HTERT RPE-1 (cell line): ENCODE results near the gene TFCP2.

Experiments
- in situ Hi-C: fragments of 300-500 bp; cut with MboI; formaldehyde crosslinking; loops from 4 replicates; pipeline ENCODE4 v1.14.3; 2020; ENCODE audit warnings: low sequenced_read_pairs

TFCP2 gene

DNA sequence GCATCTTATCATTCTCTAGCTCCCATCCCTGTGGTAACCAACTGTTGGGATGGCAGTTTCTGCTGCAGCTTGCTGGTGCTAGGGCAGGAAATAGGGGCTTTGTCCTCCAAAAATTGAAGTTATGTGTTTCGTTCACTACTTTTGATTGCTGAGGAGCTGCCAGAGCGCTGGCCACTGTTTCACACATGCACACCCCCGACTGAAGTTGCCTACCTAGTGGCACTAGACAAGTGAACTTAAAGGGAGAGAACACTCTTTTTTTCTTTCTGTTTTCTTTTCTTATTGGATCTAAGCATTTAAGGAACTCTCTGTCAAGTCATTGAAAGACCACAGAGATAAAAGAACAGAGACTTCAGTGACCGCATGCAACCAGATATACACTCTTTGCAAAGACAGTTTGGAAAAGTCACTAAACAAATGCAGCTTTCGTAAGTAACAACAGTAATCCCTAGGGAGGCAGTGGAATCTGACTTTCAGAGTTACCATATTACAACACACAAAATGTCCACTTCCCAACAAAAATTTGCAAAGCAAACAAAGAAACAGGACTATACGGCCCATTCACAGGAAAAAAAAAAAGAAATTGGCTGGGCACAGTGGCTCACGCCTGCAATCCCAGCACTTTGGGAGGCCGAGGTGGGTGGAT, 12.0 kb downstream of the TFCP2 start:
- in situ Hi-C loops = no loop called here

DNA sequence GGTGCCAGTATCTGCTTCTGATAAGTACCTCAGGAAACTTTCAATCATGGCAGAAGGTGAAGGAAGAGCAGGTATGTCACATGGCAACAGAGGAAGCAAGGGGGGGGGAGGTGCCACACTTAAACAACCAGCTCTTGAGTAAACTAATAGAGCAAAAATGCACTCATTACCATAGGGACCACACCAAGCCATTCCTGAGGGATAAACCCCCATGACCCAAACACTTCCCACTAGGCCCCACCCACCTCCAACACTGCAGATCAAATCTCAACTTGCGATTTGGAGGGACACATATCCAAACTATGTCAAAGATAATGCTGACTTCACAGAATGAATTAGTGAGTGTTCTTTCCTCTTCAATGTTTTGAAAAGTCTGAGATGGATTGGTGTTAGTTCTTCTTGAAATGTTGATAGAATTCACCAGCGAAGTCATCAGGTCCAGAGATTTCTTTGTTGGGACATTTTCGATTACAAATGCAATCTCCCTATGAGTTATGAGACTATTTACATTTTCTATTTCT, 16.6 kb downstream of the TFCP2 start:
- in situ Hi-C loops = no loop called here

DNA sequence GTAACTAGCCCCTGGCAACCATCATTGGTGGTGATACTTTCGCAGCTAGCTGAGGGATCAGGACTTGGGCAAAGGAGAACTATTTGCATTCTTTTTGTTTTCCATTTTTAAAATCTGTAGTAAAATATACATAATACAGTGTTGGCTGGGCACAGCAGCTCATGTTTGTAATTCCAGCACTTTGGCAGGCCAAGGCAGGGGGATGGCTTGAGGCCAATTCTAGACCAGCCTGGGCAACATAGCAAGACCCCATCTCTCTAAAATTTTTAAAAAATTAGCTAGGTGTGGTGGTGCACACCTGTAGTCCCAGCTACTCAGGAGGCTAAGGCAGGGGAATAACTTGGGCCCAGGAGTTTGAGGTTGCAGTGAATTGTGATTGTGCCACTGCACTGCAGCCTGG, 20.0 kb downstream of the TFCP2 start:
- in situ Hi-C loops = no loop called here

DNA sequence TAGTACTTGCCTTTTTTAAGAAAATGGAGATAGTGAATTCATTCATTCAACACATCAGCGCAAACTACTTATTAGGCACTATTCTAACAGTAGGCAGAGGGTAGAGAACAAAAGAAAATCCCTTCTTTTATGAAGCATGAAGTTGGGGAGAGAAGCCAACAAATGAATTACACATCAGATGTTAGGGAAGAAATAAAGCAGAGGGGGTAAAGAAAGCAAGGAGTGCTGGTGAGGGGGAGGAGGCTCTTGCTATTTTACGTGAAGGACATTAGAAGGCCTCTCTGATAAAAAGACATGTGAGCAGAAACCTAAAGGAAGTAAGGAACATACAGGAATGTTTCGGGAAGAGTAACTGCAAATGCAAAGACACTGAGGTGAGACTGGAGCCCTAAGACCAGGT, 22.2 kb downstream of the TFCP2 start:
- in situ Hi-C loops = no loop called here

DNA sequence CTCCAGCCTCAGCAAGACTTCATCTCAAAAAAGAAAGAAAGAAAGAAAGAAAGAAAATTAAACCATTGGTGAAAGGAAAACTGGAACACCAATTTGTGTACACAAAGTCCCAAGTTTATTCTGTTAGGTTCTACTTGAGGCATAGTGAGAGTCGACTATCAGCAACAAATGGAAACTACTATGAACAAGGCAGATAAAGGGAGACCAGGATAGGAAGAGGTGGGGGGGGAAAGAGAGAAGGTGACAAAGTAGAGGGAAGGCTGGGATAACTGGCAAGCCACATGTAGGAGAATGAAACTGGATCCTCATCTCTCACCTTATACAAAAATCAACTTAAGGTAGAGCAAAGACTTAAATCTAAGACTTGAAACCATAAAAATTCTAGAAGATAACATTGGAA, 25.6 kb downstream of the TFCP2 start:
- in situ Hi-C loops = no loop called here

DNA sequence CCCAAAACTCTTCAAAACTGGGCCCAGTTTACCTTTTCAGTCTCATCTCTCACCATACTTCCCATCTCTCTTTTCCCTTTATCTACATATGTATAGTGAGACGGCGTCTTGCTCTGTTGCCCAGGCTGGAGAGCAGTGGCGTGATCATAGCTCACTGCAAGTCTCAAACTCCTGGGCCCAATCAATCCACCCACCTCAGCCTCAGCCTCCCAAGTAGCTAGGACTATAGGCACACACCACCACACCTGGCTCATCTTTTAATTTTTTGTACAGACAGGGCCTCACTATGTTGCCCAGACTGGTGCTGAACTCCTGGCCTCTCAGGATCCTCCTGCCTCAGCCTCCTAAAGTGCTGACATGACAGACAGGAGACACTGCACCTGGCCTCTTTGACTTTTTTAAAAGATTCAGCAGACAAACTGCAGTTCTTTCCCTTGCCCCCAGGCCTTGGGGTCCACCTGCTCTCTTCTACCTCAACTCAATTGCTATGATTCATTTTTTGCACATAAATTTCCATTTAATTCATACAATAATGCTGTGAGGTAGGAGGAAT, 33.6 kb downstream of the TFCP2 start:
- in situ Hi-C loops = no loop called here

DNA sequence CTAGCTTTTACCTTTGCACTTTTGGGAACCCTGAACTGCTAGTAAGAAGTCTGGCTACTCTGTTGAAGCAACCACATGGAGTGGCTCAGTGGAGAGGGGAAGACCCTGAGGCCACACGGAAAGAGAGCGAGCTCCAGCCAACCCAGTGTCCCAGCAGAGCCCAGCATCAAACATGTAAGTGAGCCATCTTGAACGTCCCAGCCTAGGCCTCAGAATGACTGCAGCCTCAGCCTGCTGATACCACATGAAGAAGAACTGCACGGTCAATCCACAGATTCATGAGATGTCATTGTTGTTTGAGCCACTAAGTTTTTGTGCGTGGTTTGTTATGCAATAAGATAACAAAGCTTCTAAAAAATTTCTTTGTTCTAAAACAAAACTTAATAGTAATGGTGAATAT, 40.2 kb downstream of the TFCP2 start:
- in situ Hi-C loops = no loop called here

DNA sequence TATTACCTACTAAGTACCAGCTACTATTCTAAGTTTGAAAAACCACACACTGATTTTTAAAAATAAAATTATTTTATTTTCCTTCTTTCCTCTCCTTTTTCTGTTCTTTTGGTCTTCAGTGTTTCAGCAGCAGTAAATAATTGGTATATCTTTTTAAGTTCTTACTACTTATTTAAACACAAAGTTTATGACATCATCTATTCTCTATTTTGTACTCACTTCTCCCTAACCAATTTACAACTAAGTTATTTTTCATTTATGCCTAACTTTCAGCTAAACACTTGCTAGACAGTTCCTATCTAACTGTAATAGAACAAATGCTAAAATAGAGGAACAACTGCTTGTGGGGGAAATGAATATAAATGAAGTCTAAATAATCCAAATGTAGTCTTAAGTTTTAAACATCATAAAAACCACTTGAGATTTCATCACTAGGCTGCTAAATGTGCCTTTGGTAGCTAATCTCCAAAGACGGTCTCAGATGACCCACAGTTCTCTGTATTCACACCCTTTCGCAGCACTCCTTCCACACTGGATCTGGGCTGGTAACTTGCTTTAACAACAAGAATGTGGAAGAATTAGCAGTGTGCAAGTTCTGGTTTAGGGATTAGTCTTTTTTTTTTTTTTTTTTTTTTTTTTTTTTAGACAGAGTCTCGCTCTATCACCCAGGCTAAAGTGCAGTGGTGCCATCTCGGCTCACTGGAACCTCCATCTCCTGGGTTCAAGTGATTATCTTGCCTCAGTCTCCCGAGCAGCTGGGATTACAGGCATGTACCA, 41.0 kb downstream of the TFCP2 start:
- in situ Hi-C loops = no loop called here

DNA sequence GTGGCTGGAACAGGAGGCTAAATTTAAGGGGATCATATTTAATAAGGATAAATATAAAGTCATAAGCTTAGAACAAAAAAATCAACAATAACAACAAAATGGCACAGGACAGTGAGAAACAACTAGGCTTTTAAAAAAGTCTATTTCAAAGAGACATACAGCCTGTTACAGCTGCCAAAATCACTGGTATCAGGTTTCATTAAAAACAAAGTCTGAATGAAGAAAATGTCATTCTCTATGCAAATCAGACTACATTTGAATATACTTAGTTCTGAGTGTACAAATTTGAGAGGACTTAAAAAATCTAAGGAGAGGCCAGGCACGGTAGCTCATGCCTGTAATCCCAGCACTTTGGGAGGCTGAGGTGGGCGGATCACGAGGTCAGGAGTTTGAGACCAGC, 44.0 kb downstream of the TFCP2 start:
- in situ Hi-C loops = no loop called here

DNA sequence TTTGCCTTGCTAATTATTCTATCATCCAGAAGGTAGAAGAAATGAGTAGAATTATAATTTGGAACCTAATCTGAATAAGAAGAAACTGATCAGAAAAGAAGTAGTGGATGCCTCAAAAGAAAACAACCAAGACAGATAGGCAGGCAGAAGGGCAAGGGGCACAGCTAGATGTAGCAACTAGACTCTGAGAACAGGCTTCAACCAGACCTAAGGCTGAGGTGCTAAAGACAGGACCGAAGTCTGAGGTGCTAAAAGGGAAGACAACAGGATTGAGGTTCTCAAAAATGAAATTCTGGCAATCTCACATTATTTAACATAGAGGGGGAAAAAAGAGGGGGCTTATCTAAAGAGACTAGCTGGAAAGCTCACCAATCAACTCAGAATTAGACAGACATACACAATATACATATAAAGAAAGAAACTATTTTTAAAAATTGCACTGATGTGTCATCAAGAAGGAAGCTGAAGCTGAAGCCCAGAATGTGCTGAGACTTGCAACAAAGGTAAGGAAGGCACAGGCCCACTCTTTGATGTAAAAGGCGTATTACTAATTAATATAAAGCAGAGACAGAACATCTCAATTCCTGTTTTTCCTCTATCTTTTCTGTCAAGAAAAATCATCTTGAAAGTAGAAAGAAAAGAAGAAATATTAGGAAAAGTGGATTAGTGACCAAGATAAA, 45.7 kb downstream of the TFCP2 start:
- in situ Hi-C loops = no loop called here

DNA sequence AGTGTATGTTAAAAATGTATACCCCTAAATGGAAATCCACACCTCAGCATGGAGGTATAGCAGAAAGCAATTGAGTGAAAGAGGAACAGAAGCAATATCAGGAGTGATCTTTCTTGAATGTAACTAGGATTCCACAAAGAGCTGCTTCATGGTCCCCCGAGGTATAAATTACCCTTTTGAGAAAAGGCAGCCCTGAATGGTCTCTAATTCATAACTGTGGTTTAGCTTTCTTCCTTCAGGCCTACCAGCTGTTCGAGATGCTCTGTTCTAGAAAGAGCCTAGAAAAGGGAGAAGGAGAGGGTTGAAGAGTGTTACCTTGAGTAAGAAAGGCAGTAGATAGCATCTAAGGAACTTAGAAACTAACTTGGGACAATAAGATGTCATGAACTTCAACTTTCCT, 46.6 kb downstream of the TFCP2 start:
- in situ Hi-C loops = no loop called here

DNA sequence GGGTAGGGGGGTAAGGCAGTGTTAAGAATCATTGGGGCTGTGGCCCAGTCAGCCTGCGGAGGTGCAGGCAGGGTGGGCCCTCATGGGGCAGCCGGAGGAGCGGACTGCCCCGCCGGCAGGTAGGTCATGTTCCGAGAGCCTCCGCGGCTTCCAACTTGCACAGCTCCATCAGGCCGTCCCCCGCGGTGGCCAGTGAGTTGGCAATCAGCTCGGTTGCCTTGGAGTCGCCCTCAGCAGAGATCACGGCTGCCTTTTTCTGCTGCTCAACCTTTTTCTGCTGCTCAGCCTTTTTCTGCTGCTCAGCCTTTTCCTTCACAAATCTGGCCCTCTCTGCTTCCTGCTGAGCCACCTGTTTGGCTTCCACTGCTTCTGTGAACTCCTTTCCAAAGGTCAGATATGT, 48.4 kb downstream of the TFCP2 start:
- in situ Hi-C loops = no loop called here

DNA sequence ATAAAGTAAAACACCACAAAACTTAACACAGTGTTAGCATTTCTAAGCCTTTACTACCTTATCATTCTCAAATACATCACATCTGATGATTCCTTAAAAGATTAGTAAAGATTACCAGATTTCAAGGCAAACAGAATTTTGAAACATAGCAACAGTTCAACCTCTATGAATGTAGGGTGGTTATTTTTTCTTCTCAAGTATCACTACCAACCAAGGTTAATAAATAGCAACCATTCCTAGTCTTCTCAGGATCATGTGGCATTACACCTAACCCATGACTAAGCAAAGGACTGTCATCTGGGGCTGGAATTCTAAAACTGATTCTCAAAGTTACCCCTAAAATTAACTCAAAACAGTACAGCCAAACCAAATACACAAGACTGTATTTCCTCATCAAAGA, 50.1 kb downstream of the TFCP2 start:
- in situ Hi-C loops = no loop called here

DNA sequence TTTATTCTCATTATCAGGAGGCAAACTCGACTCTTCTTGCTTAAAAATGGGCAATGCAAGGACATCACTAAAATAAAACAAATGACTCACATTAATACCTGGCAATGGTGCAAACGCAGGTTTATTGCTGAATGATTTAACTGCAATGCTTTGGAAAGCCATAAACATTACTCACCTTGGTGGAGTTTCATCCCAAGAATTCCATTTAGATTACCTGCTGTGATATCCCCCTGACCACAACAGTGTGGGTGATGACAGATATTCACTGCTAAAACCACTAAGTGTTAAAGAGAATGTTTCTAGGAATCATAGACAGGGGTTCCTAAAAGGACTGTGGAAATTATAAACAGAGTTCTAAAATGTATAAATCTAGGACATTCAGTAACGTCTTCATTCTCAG, 54.2 kb downstream of the TFCP2 start:
- in situ Hi-C loops = no loop called here

DNA sequence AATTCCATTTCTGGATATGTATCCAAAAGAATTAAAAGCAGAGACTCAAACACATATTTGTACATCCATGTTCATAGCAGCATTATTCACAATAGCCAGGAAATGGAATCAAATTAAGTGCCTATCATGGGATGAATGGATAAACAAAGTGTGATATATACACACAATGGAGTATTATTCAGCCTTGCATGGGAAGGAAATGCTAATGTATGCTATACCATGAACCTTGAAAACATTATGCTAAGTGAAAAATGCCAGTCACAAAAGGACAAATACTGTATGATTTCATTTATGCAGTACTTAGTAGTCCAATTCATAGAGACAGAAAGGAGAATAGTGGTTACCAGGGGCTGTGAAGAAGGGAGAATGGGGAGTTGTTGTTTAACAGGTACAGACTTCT, 57.4 kb downstream of the TFCP2 start:
- in situ Hi-C loops = no loop called here

DNA sequence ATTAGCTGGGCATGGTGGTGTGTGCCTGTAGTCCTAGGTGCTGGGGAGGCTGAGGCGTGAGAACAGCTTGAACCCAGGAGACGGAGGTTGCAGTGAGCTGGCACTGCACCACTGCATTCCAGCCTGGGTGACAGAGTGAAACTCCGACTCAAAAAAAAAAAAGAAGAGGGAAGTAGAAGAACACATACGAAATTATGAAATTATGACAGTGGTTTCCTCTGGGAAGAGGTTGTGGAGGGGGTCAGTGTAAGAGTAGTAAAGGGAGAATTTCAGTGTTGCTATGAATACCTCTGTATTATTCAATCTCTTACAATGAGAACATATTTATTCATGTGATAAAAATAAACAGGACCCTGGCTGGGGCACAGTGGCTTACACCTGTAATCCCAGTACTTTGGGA, 64.8 kb downstream of the TFCP2 start:
- in situ Hi-C loops = no loop called here

DNA sequence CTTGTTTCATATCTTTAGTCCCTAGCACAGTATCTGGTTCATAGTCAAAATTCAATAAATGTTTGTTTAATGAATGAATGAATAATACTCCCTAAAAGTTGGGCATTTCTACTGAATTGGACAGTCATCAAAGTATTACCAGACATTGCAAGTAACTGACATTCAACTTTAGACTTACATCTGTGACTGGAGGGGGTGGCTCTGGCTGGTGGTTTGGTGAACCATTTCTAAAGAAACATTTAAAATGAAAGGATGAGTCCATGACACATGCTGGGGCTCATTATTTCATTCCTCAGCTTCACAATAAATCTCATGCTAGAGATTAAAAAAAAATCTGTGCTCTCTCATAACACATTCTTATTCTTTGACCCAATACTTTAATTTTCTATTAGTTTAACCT, 69.0 kb downstream of the TFCP2 start:
- in situ Hi-C loops = no loop called here

DNA sequence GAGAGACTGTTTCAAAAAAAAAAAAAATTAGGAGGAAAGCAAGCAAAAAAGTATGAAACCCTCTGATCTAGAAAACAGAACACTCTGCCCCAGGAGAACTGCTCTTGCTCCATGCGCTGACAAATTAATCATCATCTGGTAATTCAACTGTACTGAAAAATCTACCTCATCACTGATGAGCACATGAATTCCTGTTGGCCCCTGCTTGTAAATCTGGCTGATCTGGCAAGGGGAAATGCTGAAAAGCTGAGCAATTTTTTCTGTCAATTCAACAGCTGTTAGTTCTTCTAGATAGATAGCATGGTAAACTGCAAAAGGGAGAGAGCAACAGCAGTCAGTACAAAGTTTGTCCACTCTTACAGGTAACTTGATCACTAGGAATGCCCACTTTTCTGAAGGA, 74.3 kb downstream of the TFCP2 start:
- in situ Hi-C loops = no loop called here

DNA sequence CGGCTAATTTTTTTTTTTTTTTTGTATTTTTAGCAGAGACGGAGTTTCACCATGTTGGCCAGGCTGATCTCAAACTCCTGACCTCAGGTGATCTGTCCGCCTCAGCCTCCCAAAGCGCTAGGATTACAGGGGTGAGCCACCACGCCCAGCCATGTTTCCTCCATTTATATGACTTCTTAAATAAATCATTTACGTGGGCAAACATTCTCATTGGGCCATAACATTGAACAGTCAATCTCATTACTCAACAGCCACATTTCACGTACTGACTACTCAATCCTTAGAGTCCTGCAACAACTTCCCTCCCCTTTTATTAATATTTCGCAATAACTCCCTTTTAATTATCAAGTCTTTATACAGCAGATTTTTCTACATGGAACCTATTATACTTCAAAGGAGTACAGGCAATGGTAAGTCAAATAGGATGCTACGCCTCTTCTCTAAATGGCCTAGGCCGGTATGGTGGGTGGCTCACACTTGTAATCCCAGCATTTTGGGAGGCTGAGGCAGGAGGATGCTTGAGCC, 82.2 kb downstream of the TFCP2 start:
- in situ Hi-C loops = no loop called here

DNA sequence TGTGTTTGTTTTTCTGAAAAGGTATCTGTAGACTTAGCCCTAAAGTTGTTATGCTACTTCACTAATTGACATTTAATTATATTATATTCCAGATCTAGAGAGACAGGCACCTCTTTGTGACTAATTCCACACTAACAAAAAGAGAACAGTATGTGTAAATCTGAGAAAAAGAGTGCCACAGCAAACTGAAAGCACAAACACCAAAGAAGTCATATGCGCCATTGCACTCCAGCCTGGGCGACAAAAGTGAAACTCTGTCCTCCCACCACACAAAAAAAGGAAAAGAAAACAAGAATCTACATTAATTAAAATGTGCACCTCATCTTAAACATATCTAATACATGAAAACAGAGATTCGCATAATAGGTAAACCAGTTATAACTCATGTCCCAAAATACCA, 85.1 kb downstream of the TFCP2 start:
- in situ Hi-C loops = no loop called here

DNA sequence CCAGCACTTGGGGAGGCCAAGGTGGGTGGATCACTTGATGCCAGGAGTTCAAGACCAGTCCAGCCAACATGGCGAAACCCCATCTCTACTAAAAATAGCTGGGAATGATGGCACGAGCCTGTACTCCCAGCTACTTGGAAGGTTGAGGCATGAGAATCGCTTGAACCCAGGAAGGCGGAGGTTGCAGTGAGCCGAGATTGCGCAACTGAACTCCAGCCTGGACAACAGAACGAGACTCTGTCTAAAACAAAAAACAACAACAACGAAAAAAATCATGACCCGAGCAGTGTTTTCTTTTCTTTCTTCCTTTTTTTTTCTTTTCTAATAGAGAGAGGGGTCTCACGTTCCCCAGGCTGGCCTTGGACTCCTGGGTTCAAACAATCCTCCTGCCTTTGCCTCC, 86.0 kb downstream of the TFCP2 start:
- in situ Hi-C loops = no loop called here

DNA sequence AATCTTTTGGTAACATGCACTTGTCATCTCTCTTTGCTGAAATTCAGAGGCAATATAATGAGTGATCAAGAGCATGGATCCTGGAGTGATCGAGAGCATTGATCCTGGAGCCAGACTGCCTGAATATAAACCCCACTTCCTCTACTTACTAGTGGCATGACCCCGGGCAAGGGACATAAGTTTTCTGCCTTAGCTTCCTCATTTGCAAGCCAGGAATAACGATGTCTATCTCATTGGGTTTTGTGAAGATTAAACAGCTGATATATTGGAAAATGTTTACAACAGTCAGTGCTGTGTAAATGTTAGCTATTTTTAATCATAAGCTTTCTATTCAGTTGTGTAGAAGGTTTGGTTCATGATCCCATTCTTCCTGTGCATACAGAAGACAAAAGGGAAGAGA, 87.2 kb downstream of the TFCP2 start:
- in situ Hi-C loops = no loop called here
